Ureter (tissue), 1 donor: ENCODE data around the gene LHX4. TPM values are rescaled to one million over a fixed set of nuclear protein-coding genes. Genes with fewer than 3 reads are reported as not detected.

Source experiments
- DNase-seq: peaks from one replicate; pipeline ENCODE4 v3.0.0-alpha.2; 2020; ENCODE audit warnings: low spot score
- total RNA-seq: library from RNA; stranded (reverse); gene quantifications from one replicate; pipeline ENCODE4 v1.2.4, GENCODE V29; 2023
- donor health status: DM: yes; HTN: yes; CAD: no.

LHX4 gene
- total RNA-seq, 1 donor from 2014 or later = not detected

- no peak for DNase-seq
Measured at GRCh38 chr1:180271272-180272255, 41.5 kb downstream of the LHX4 start.

- no peak for DNase-seq
Measured at GRCh38 chr1:180272395-180272794, 42.3 kb downstream of the LHX4 start.

- no peak for DNase-seq
Measured at GRCh38 chr1:180273066-180273465, 43.0 kb downstream of the LHX4 start.

- no peak for DNase-seq
Measured at GRCh38 chr1:180274221-180274620, 44.2 kb downstream of the LHX4 start.

- DNase-seq = no peak
Measured at GRCh38 chr1:180275726-180276125, 45.7 kb downstream of the LHX4 start.

GRCh38 chr1:180277476-180278193 lies 47.6 kb downstream of the LHX4 start:
- no peak for DNase-seq

- DNase-seq = no peak
Measured at GRCh38 chr1:180278194-180278515, 48.1 kb downstream of the LHX4 start.

GRCh38 chr1:180278596-180279395 lies 48.7 kb downstream of the LHX4 start:
- no peak for DNase-seq

GRCh38 chr1:180279651-180280050 lies 49.6 kb downstream of the LHX4 start:
- no peak for DNase-seq

GRCh38 chr1:180280617-180281016 lies 50.6 kb downstream of the LHX4 start:
- DNase-seq = no peak

GRCh38 chr1:180281490-180281889 lies 51.4 kb downstream of the LHX4 start:
- DNase-seq = no peak

GRCh38 chr1:180282401-180283044 lies 52.5 kb downstream of the LHX4 start:
- no peak for DNase-seq

GRCh38 chr1:180283098-180283497 lies 53.0 kb downstream of the LHX4 start:
- no peak for DNase-seq

GRCh38 chr1:180286417-180286816 lies 56.4 kb downstream of the LHX4 start:
- DNase-seq = no peak

GRCh38 chr1:180287988-180288705 lies 58.1 kb downstream of the LHX4 start:
- no peak for DNase-seq

- no peak for DNase-seq
Measured at GRCh38 chr1:180288940-180289339, 58.9 kb downstream of the LHX4 start.

- no peak for DNase-seq
Measured at GRCh38 chr1:180290265-180291001, 60.4 kb downstream of the LHX4 start.

- DNase-seq = no peak
Measured at GRCh38 chr1:180291004-180291403, 60.9 kb downstream of the LHX4 start.

GRCh38 chr1:180294711-180295110 lies 64.6 kb downstream of the LHX4 start:
- DNase-seq = no peak

- DNase-seq = no peak
Measured at GRCh38 chr1:180295999-180296398, 65.9 kb downstream of the LHX4 start.
